ENCODE data around the gene BOK. TPM values are rescaled to one million over a fixed set of nuclear protein-coding genes. Genes with fewer than 3 reads are reported as not detected.

BOK gene
- total and polyA plus RNA-seq, 2 donors (not counting 3 experiments of a cell fraction or from before 2014, with no cell fraction given): 76.0 to 95.5 TPM

DNA sequence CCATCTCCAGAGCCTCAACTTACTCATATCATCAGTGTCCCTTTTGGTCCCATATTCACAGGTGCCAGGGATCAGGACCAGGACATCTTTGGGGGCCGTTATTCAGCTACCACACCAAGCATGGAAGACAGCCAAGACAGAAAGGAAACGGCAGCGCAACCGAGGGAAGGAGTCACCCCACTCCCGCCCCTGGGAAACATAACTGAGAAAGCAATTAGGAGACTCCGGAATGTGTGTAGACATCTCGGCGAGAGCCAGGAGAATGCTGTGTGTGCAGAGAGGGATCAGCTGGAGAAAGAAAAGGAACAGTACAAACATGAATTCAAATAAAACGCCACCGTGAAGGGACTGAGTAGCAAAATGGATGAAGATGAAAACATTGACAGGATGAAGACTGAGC lies 13.4 kb upstream of the BOK start:
- Histone ChIP-seq H3K36me3 (ENCODE audit: control insufficient read depth in 2 of 2, extremely low read depth in 1 of 2, insufficient read depth in 2 of 2, low read length in 2 of 2) (no peaks in the 10 kb centered on the region), H3K79me2 (ENCODE audit: control insufficient read depth, insufficient read depth, low read length) (no peaks in the 10 kb centered on the region), H3K4me2 (ENCODE audit: insufficient read depth, low read length) (peak overlapping the region; percentile 26), H3K27ac (ENCODE audit: insufficient read depth, low read depth, low read length) (no peak overlapping the region), H4K20me1 (replicated peaks; ENCODE audit: control insufficient read depth, extremely low read depth, insufficient read depth, low read length) (no peaks in the 10 kb centered on the region), H3K4me1 (ENCODE audit: control insufficient read depth, extremely low read depth, insufficient read depth, low read length) (peaks cover 39% of the 10 kb centered on the region), H3K27me3 (ENCODE audit: control insufficient read depth in 2 of 2, insufficient read depth in 2 of 2, low read length in 2 of 2) (no peaks in the 10 kb centered on the region), H3K9me1 (replicated peaks; ENCODE audit: control insufficient read depth, extremely low read depth, insufficient read depth, low read length) (no peaks in the 10 kb centered on the region), H3K9ac (replicated peaks; ENCODE audit: extremely low read depth, insufficient read depth, low read length) (no peak overlapping the region), H3K9me3 (replicated peaks; ENCODE audit: control insufficient read depth, insufficient read depth, low read length) (no peaks in the 10 kb centered on the region), H3K4me3 (replicated peaks in 1 of 3; ENCODE audit: insufficient read depth in 1 of 3, low read depth in 1 of 3, low read length in 3 of 3) (no peak overlapping the region), H2AFZ (ENCODE audit: low read depth, low read length) (peak overlapping the region; percentile 18)
- ChIA-PET CTCF (interaction anchor here (1.3 kb wide), 1 partner anchor 16 kb away, joined by 3 read pairs; no protein-coding TSS in a partner anchor), POLR2A (interaction anchor here (0.5 to 0.6 kb wide), 2 partner anchors 11 to 15 kb away, joined by 3 to 4 read pairs; no protein-coding TSS in a partner anchor)
- TF ChIP-seq MYC (IDR thresholded peaks at IDR 0.05; ENCODE audit: low read depth, low read length): no peak
- TF ChIP-seq POLR2AphosphoS5 (IDR thresholded peaks at IDR 0.05; ENCODE audit: insufficient read depth, low read depth, low read length): peak; percentile 12
- dilution Hi-C loops (cut with MboI; ENCODE audit: extremely low pct_ligation_motif_present, low sequenced_read_pairs): no loop called here
- intact Hi-C loops (cut with micrococcal nuclease): no loop called here
- DNase-seq (ENCODE audit: low read depth, low spot score) (peak; percentile 46), FAIRE-seq (peak; percentile 85)
- no TSS peak for BruUV-seq (replicated peaks)

DNA sequence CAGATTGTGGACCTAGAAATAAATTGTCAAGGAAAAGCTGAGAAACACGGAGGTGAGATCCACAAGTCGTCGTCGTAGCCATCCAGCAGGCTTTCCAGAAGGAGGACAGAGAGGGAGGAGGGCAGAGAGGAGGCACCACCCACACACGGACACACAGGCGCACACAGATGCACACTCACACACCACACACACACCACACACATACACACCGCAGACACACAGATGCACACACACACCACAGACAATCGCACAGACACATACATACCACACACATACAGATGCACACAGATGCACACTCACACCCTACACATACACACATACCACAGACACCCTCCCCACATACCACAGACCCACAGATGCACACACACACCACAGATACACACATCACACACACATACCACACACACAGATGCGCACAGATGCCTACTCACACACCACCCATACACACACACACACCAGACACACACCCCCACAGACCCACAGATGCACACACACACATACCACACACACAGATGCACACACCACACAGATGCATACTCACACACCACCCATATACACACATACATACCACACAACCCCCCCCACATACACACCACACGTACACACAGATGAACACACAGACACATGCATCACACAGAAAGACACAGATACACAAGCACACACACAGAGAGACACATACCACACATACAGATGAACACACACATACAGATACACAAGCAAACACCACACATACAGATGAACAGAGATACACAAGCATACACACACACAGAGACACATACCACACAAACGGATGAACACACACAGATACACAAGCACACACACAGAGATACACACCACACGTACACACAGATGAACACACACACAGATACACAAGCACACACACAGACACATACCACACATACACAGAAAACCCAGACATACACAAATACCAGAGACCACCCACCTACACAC lies 12.7 kb upstream of the BOK start:
- intact Hi-C loops (cut with micrococcal nuclease): no loop called here

More for the DNA sequence above, 12.7 kb upstream of the BOK start:
- no peaks in the 10 kb centered on the region for H3K9me1 ChIP-seq (replicated peaks; ENCODE audit: control insufficient read depth, extremely low read depth, insufficient read depth, low read length)
- H3K79me2 ChIP-seq (ENCODE audit: control insufficient read depth, insufficient read depth, low read length): no peaks in the 10 kb centered on the region
- no peaks in the 10 kb centered on the region for H3K27me3 ChIP-seq (ENCODE audit: control insufficient read depth in 2 of 2, insufficient read depth in 2 of 2, low read length in 2 of 2)
- H3K4me3 ChIP-seq (replicated peaks in 1 of 3; ENCODE audit: insufficient read depth in 1 of 3, low read depth in 1 of 3, low read length in 3 of 3): no peak overlapping the region
- no peaks in the 10 kb centered on the region for H3K9me3 ChIP-seq (replicated peaks; ENCODE audit: control insufficient read depth, insufficient read depth, low read length)
- H2AFZ ChIP-seq (ENCODE audit: low read depth, low read length): peak overlapping the region; percentile 18
- no peaks in the 10 kb centered on the region for H4K20me1 ChIP-seq (replicated peaks; ENCODE audit: control insufficient read depth, extremely low read depth, insufficient read depth, low read length)
- ChIA-PET CTCF (interaction anchor here (2.2 kb wide), 1 partner anchor 38 kb away, joined by 6 read pairs; the partner anchor contains the start of gene STK25), POLR2A (interaction anchor here (0.5 kb wide), 1 partner anchor 14 kb away, joined by 3 read pairs; no protein-coding TSS in a partner anchor)
- TF ChIP-seq, protein P1, sequence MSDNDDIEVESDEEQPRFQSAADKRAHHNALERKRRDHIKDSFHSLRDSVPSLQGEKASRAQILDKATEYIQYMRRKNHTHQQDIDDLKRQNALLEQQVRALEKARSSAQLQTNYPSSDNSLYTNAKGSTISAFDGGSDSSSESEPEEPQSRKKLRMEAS (IDR thresholded peaks at IDR 0.05; ENCODE audit: insufficient read depth, insufficient read length): no peak
- no peak for TF ChIP-seq POLR2AphosphoS5 (IDR thresholded peaks at IDR 0.05; ENCODE audit: insufficient read depth, low read depth, low read length)
- no peak for TF ChIP-seq EZH2 (IDR thresholded peaks at IDR 0.05; ENCODE audit: borderline replicate concordance, low read depth, low read length, severe bottlenecking)
- TF ChIP-seq POLR2A (IDR thresholded peaks at IDR 0.05; ENCODE audit: low read depth, low read length): no peak
- TF ChIP-seq FOS (IDR thresholded peaks at IDR 0.05; ENCODE audit: borderline replicate concordance, insufficient read depth, low read length): no peak
- TF ChIP-seq MYC (IDR thresholded peaks at IDR 0.05; ENCODE audit: low read depth, low read length): no peak
- no peak for TF ChIP-seq JUN (IDR thresholded peaks at IDR 0.05; ENCODE audit: borderline replicate concordance, insufficient read depth, insufficient read length, low read depth)
- TF ChIP-seq CTCF (IDR thresholded peaks at IDR 0.05; ENCODE audit: extremely low read depth in 1 of 2, insufficient read depth in 1 of 2, low read depth in 1 of 2, low read length in 2 of 2): no peak
- no peak for TF ChIP-seq GATA2 (IDR thresholded peaks at IDR 0.05; ENCODE audit: insufficient read depth, insufficient read length, low read depth, low read length)
- no peak for FAIRE-seq
- no peaks in the 10 kb centered on the region for H3K36me3 ChIP-seq (ENCODE audit: control insufficient read depth in 2 of 2, extremely low read depth in 1 of 2, insufficient read depth in 2 of 2, low read length in 2 of 2)
- H3K9ac ChIP-seq (replicated peaks; ENCODE audit: extremely low read depth, insufficient read depth, low read length): no peak overlapping the region
- DNase-seq (ENCODE audit: low read depth, low spot score): no peak
- dilution Hi-C loops (cut with MboI; ENCODE audit: extremely low pct_ligation_motif_present, low sequenced_read_pairs): no loop called here
- BruUV-seq (replicated peaks): no TSS peak
- H3K27ac ChIP-seq (ENCODE audit: insufficient read depth, low read depth, low read length): no peak overlapping the region
- H3K4me2 ChIP-seq (ENCODE audit: insufficient read depth, low read length): peak overlapping the region; percentile 26
- peaks cover 39% of the 10 kb centered on the region for H3K4me1 ChIP-seq (ENCODE audit: control insufficient read depth, extremely low read depth, insufficient read depth, low read length)
